SK-N-SH (cell line): ENCODE data around the gene KLHL33. TPM values are rescaled to one million over a fixed set of nuclear protein-coding genes. Genes with fewer than 3 reads are reported as not detected.

Experiments used
- CTCF ChIA-PET: fragments of 300-600, 350-600 bp; formaldehyde crosslinking; extraction: SDS; loops from one replicate; lab custom pipeline; 2021; lab: Yijun Ruan, JAX
- POLR2A ChIA-PET: fragments of 350-600 bp; sonication (Branson Sonifier 250); formaldehyde crosslinking; extraction: SDS; loops from one replicate; lab custom pipeline; 2020; ENCODE audit warnings: antibody characterized with exemption, inconsistent platforms; lab: Yijun Ruan, JAX
- DNase-seq: peaks from one replicate; pipeline ENCODE4 v3.0.0; 2012
- H2AFZ ChIP-seq: fragments of 200-600 bp; sonication (generic); 2 replicates; pipeline ENCODE4 v1.8.1; 2016; ENCODE audit warnings: antibody characterized with exemption, mild to moderate bottlenecking, low read depth
- H3F3A ChIP-seq: fragments of 200-600 bp; sonication (generic); replicated peaks from 2 replicates; pipeline ENCODE3; 2016; ENCODE audit warnings: antibody characterized with exemption, mild to moderate bottlenecking; ENCODE audit not compliant: insufficient read depth
- H3K27ac ChIP-seq, 2 experiments: fragments of 200-500 bp in 1 of 2; fragments of 200-600 bp in 1 of 2; sonication (Bioruptor generic) in 1 of 2; sonication (generic), shearing (Covaris generic) in 1 of 2; 2 replicates each; pipeline versions ENCODE4 v1.5.1 to v1.6.1; 2014 to 2016; ENCODE audit warnings: low read depth in 2 of 2, inconsistent platforms in 1 of 2, low read length in 1 of 2, mild to moderate bottlenecking in 1 of 2, mixed read lengths in 1 of 2
- H3K27me3 ChIP-seq: fragments of 200-600 bp; sonication (generic), shearing (Covaris generic); 2 replicates; pipeline ENCODE4 v1.6.1; 2016; ENCODE audit warnings: mixed run types; ENCODE audit not compliant: insufficient read depth
- H3K36me3 ChIP-seq, 2 experiments: fragments of 200-500 bp in 1 of 2; fragments of 200-600 bp in 1 of 2; sonication (Bioruptor generic) in 1 of 2; sonication (generic) in 1 of 2; replicated peaks in 1 of 2; 2 replicates each; pipeline versions ENCODE3 to v1.5.1; 2014 to 2016; ENCODE audit warnings: low read length in 1 of 2, mild to moderate bottlenecking in 1 of 2; ENCODE audit not compliant: insufficient read depth in 2 of 2, control insufficient read depth in 1 of 2
- H3K4me1 ChIP-seq, 2 experiments: fragments of 200-500 bp in 1 of 2; fragments of 200-600 bp in 1 of 2; sonication (Bioruptor generic) in 1 of 2; sonication (generic), shearing (Covaris generic) in 1 of 2; 2 replicates each; pipeline versions ENCODE4 v1.5.1 to v1.6.1; 2014 to 2016; ENCODE audit warnings: low read depth in 1 of 2, low read length in 1 of 2, mixed run types in 1 of 2; ENCODE audit not compliant: insufficient read depth in 2 of 2, control insufficient read depth in 1 of 2
- H3K4me2 ChIP-seq: fragments of 200-600 bp; sonication (generic), shearing (Covaris generic); 2 replicates; pipeline ENCODE4 v1.6.1; 2017; ENCODE audit warnings: mixed run types
- H3K4me3 ChIP-seq, 2 experiments: fragments of 200-500 bp in 1 of 2; fragments of 200-600 bp in 1 of 2; sonication (Bioruptor generic) in 1 of 2; sonication (generic), shearing (Covaris generic) in 1 of 2; 2 replicates each; pipeline versions ENCODE4 v1.5.1 to v1.8.1; 2014 to 2016; ENCODE audit warnings: low read depth in 2 of 2, inconsistent platforms in 1 of 2, low read length in 1 of 2, mild to moderate bottlenecking in 1 of 2, mixed read lengths in 1 of 2, moderate library complexity in 1 of 2
- H3K79me2 ChIP-seq: fragments of 200-600 bp; sonication (generic); 2 replicates; pipeline ENCODE4 v1.8.1; 2017; ENCODE audit warnings: mild to moderate bottlenecking; ENCODE audit not compliant: insufficient read depth
- H3K9ac ChIP-seq: fragments of 200-600 bp; sonication (generic); 2 replicates; pipeline ENCODE4 v1.6.1; 2017; ENCODE audit warnings: mixed run types
- H3K9me2 ChIP-seq: fragments of 200-600 bp; sonication (generic); 2 replicates; pipeline ENCODE4 v1.6.1; 2017; ENCODE audit warnings: mixed run types
- H3K9me3 ChIP-seq: fragments of 200-600 bp; sonication (generic); 2 replicates; pipeline ENCODE4 v1.6.1; 2017; ENCODE audit warnings: mixed run types, mild to moderate bottlenecking, moderate library complexity
- H4K20me1 ChIP-seq: fragments of 200-600 bp; sonication (generic); 2 replicates; pipeline ENCODE4 v1.6.1; 2017; ENCODE audit warnings: mild to moderate bottlenecking, mixed run types; ENCODE audit not compliant: insufficient read depth
- CHD2 ChIP-seq: fragments of 150-350 bp; IDR thresholded peaks from 2 replicates; pipeline ENCODE4 v1.6.1; 2018; ENCODE audit warnings: low read length; ENCODE audit not compliant: partially characterized antibody
- EZH2phosphoT487 ChIP-seq: fragments of 200-600 bp; sonication (generic); IDR thresholded peaks from 2 replicates; pipeline ENCODE4 v1.6.1; 2017; ENCODE audit warnings: low read depth, mixed run types, mild to moderate bottlenecking, antibody characterized with exemption, moderate library complexity, borderline replicate concordance
- FOSL2 ChIP-seq: IDR thresholded peaks from 2 replicates; pipeline ENCODE4 v1.4.0; 2012; ENCODE audit warnings: low read depth, mild to moderate bottlenecking, moderate library complexity, borderline replicate concordance
- FOXM1 ChIP-seq: IDR thresholded peaks from 2 replicates; pipeline ENCODE4 v1.4.0; 2012; ENCODE audit warnings: low read depth, mild to moderate bottlenecking
- MEF2A ChIP-seq: IDR thresholded peaks from 2 replicates; pipeline ENCODE4 v1.4.0; 2012; ENCODE audit warnings: low read depth, borderline replicate concordance
- MXI1 ChIP-seq: IDR thresholded peaks from 2 replicates; pipeline ENCODE4 v1.6.1; 2012; ENCODE audit warnings: mild to moderate bottlenecking, low read depth, low read length, improper control_type of control experiment
- NFIC ChIP-seq: IDR thresholded peaks from 2 replicates; pipeline ENCODE4 v1.4.0; 2012; ENCODE audit warnings: borderline replicate concordance
- NRF1 ChIP-seq: IDR thresholded peaks from 2 replicates; pipeline ENCODE4 v1.6.1; 2012; ENCODE audit warnings: low read depth, mild to moderate bottlenecking, low read length
- POLR2AphosphoS5 ChIP-seq: IDR thresholded peaks from 2 replicates; pipeline ENCODE4 v1.6.1; 2012; ENCODE audit warnings: low read depth, low read length
- RFX5 ChIP-seq: IDR thresholded peaks from 2 replicates; pipeline ENCODE4 v1.6.1; 2012; ENCODE audit warnings: mild to moderate bottlenecking, improper control_type of control experiment, low read length
- SIN3A ChIP-seq: IDR thresholded peaks from 2 replicates; pipeline ENCODE4 v1.6.1; 2012; ENCODE audit warnings: low read depth, mild to moderate bottlenecking, low read length, moderate library complexity, borderline replicate concordance
- YY1 ChIP-seq: IDR thresholded peaks from 2 replicates; pipeline ENCODE4 v1.4.0; 2012; ENCODE audit warnings: low read depth, mild to moderate bottlenecking
- WGBS: methylation state at CpG from one replicate; pipeline ENCODE4 v1.1.6; 2017; ENCODE audit warnings: low lambda C conversion rate; 5-methylcytosine and 5-hydroxymethylcytosine counted together
- polyA plus RNA-seq, 3 experiments: library from polyadenylated mRNA; depleted of rRNA; stranded (reverse); fragments of >200 nt; gene quantifications; 2 replicates each; pipeline ENCODE4 v1.2.3, GENCODE V29; 2012
- TF ChIP-seq, protein P1 (sequence below): IDR thresholded peaks from 2 replicates; pipeline ENCODE4; 2012
- TF ChIP-seq, protein P2 (sequence below): fragments of 200-600 bp; sonication (generic); IDR thresholded peaks from 2 replicates; pipeline ENCODE4 v1.6.1; 2017; ENCODE audit warnings: antibody characterized with exemption, mild to moderate bottlenecking, moderate library complexity
- TF ChIP-seq, protein P3 (sequence below): IDR thresholded peaks from 2 replicates; pipeline ENCODE4 v1.4.0; 2012; ENCODE audit warnings: low read depth, borderline replicate concordance
- TF ChIP-seq, protein P4 (sequence below): fragments of 150-350 bp; IDR thresholded peaks from 2 replicates; pipeline ENCODE4 v1.6.1; 2017; ENCODE audit warnings: antibody characterized with exemption, low read length, low read depth, borderline replicate concordance
- TF ChIP-seq, protein P5 (sequence below): IDR thresholded peaks from 2 replicates; pipeline ENCODE4 v1.6.1; 2012; ENCODE audit warnings: mild to moderate bottlenecking, low read depth, low read length, moderate library complexity
- TF ChIP-seq, protein P6 (sequence below): fragments of 150-350 bp; IDR thresholded peaks from 2 replicates; pipeline ENCODE4 v1.6.1; 2016; ENCODE audit warnings: mild to moderate bottlenecking, low read depth, low read length

The KLHL33 gene
- polyA plus RNA-seq, 1 of the 3 experiments (the other 2 are of a cell fraction), result not detected

DNA sequence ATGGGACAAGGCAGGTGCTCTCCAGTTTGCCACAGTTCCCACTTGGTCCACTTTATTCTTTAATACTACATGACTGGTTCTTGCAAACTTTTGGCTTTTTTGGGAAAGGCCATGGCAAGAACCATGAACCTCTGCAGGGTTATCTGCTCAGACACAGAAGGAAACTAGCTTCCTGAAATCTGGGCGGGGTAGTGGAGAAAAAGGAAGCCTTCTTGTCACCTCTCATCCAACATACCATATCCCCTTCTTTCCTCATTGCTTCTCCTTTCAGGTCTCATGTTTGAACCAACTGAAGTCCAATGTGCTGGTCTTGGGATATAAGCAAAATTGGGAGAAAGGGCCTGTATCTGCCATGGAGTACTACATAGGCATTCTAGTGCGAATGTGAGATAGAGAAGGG, 5.5 kb upstream of the KLHL33 start:
- H3F3A ChIP-seq, result no peaks in the 10 kb centered on the region
- no peaks in the 10 kb centered on the region for H3K79me2 ChIP-seq
- TF ChIP-seq YY1 (no peak), MEF2A (no peak), EZH2phosphoT487 (no peak), SIN3A (no peak), CHD2 (no peak), NRF1 (no peak)
- TF ChIP-seq, protein P1, sequence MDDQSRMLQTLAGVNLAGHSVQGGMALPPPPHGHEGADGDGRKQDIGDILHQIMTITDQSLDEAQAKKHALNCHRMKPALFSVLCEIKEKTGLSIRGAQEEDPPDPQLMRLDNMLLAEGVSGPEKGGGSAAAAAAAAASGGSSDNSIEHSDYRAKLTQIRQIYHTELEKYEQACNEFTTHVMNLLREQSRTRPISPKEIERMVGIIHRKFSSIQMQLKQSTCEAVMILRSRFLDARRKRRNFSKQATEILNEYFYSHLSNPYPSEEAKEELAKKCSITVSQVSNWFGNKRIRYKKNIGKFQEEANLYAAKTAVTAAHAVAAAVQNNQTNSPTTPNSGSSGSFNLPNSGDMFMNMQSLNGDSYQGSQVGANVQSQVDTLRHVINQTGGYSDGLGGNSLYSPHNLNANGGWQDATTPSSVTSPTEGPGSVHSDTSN, result no peak
- TF ChIP-seq, protein P2, sequence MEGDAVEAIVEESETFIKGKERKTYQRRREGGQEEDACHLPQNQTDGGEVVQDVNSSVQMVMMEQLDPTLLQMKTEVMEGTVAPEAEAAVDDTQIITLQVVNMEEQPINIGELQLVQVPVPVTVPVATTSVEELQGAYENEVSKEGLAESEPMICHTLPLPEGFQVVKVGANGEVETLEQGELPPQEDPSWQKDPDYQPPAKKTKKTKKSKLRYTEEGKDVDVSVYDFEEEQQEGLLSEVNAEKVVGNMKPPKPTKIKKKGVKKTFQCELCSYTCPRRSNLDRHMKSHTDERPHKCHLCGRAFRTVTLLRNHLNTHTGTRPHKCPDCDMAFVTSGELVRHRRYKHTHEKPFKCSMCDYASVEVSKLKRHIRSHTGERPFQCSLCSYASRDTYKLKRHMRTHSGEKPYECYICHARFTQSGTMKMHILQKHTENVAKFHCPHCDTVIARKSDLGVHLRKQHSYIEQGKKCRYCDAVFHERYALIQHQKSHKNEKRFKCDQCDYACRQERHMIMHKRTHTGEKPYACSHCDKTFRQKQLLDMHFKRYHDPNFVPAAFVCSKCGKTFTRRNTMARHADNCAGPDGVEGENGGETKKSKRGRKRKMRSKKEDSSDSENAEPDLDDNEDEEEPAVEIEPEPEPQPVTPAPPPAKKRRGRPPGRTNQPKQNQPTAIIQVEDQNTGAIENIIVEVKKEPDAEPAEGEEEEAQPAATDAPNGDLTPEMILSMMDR, result no peak
- no peaks in the 10 kb centered on the region for H3K9me3 ChIP-seq
- ChIA-PET CTCF (interaction anchor here (1.3 kb wide), 1 partner anchor 90 kb away, joined by 4 read pairs; no protein-coding TSS in a partner anchor), POLR2A (no interaction called here)
- H3K4me1 ChIP-seq, result no peaks in the 10 kb centered on the region
- no peak overlapping the region for H3K27ac ChIP-seq
- no peaks in the 10 kb centered on the region for H4K20me1 ChIP-seq
- no peak overlapping the region for H3K9ac ChIP-seq
- no peaks in the 10 kb centered on the region for H3K9me2 ChIP-seq
- H2AFZ ChIP-seq, result no peak overlapping the region
- H3K4me2 ChIP-seq, result no peak overlapping the region
- DNase-seq, result no peak
- H3K27me3 ChIP-seq, result no peaks in the 10 kb centered on the region; the same call in 1 of the 2 replicates
- 92% methylated on average over 2 of the region's 2 CpGs for WGBS
- no peak overlapping the region for H3K4me3 ChIP-seq
- peaks cover 6 to 13% of the 10 kb centered on the region in 2 experiments for H3K36me3 ChIP-seq

DNA sequence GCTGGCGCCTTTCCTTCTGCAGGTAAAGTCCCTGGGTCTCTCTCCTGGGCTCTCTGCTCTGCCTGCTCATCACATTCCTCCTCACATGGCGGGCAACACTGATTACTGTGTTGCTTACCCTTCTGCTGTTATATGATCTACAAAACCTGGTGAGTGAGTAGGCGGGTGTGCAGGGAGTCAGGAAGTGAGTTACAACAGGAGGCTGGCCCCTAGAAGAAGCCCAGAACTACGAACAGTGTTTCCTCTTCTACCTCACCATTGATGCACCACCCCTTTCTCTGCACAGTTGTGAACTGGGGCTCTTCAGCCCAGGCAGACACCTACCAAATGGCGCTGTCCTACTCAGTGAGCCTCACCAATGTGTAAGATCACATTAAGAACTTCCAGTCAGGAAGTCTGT, 4.9 kb upstream of the KLHL33 start:
- no peak for DNase-seq
- Histone ChIP-seq H3K9ac (no peak overlapping the region), H3K9me2 (no peaks in the 10 kb centered on the region), H3K27ac (no peak overlapping the region), H3K4me1 (no peaks in the 10 kb centered on the region), H2AFZ (no peak overlapping the region), H3K9me3 (no peaks in the 10 kb centered on the region), H3K4me2 (no peak overlapping the region), H3K27me3 (no peaks in the 10 kb centered on the region; the same call in 1 of the 2 replicates), H4K20me1 (no peaks in the 10 kb centered on the region), H3K79me2 (no peaks in the 10 kb centered on the region), H3K4me3 (no peak overlapping the region), H3F3A (no peaks in the 10 kb centered on the region), H3K36me3 (peaks cover 2 to 8% of the 10 kb centered on the region in 2 experiments)
- CTCF ChIA-PET, result interaction anchor here (1.3 kb wide), 1 partner anchor 90 kb away, joined by 4 read pairs; no protein-coding TSS in a partner anchor
- WGBS, result 95% methylated on average over 5 of the region's 5 CpGs
- POLR2A ChIA-PET, result no interaction called here
- TF ChIP-seq MEF2A, result no peak
- no peak for TF ChIP-seq POLR2AphosphoS5
- no peak for TF ChIP-seq MXI1
- TF ChIP-seq, protein P3, sequence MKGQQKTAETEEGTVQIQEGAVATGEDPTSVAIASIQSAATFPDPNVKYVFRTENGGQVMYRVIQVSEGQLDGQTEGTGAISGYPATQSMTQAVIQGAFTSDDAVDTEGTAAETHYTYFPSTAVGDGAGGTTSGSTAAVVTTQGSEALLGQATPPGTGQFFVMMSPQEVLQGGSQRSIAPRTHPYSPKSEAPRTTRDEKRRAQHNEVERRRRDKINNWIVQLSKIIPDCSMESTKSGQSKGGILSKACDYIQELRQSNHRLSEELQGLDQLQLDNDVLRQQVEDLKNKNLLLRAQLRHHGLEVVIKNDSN, result no peak
- TF ChIP-seq, protein P4, sequence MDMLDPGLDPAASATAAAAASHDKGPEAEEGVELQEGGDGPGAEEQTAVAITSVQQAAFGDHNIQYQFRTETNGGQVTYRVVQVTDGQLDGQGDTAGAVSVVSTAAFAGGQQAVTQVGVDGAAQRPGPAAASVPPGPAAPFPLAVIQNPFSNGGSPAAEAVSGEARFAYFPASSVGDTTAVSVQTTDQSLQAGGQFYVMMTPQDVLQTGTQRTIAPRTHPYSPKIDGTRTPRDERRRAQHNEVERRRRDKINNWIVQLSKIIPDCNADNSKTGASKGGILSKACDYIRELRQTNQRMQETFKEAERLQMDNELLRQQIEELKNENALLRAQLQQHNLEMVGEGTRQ, result no peak
- no peak for TF ChIP-seq SIN3A
- TF ChIP-seq FOSL2, result no peak
- TF ChIP-seq RFX5, result no peak
- TF ChIP-seq FOXM1, result no peak
- TF ChIP-seq, protein P5, sequence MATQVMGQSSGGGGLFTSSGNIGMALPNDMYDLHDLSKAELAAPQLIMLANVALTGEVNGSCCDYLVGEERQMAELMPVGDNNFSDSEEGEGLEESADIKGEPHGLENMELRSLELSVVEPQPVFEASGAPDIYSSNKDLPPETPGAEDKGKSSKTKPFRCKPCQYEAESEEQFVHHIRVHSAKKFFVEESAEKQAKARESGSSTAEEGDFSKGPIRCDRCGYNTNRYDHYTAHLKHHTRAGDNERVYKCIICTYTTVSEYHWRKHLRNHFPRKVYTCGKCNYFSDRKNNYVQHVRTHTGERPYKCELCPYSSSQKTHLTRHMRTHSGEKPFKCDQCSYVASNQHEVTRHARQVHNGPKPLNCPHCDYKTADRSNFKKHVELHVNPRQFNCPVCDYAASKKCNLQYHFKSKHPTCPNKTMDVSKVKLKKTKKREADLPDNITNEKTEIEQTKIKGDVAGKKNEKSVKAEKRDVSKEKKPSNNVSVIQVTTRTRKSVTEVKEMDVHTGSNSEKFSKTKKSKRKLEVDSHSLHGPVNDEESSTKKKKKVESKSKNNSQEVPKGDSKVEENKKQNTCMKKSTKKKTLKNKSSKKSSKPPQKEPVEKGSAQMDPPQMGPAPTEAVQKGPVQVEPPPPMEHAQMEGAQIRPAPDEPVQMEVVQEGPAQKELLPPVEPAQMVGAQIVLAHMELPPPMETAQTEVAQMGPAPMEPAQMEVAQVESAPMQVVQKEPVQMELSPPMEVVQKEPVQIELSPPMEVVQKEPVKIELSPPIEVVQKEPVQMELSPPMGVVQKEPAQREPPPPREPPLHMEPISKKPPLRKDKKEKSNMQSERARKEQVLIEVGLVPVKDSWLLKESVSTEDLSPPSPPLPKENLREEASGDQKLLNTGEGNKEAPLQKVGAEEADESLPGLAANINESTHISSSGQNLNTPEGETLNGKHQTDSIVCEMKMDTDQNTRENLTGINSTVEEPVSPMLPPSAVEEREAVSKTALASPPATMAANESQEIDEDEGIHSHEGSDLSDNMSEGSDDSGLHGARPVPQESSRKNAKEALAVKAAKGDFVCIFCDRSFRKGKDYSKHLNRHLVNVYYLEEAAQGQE, result no peak
- no peak for TF ChIP-seq NFIC
- TF ChIP-seq, protein P6, sequence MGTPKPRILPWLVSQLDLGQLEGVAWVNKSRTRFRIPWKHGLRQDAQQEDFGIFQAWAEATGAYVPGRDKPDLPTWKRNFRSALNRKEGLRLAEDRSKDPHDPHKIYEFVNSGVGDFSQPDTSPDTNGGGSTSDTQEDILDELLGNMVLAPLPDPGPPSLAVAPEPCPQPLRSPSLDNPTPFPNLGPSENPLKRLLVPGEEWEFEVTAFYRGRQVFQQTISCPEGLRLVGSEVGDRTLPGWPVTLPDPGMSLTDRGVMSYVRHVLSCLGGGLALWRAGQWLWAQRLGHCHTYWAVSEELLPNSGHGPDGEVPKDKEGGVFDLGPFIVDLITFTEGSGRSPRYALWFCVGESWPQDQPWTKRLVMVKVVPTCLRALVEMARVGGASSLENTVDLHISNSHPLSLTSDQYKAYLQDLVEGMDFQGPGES, result no peak
